OCI-LY3 (cell line): Measurements from ENCODE around the gene LHB.

Source experiments
- H2AFZ ChIP-seq: fragments of 200-600, 300-600 bp; shearing (Covaris generic); 2 replicates; pipeline ENCODE4 v1.6.0; 2014; ENCODE audit warnings: antibody characterized with exemption, low read depth, low read length
- H3K27ac ChIP-seq: fragments of 200-600, 300-600 bp; sonication (generic); 2 replicates; pipeline ENCODE4 v1.5.1; 2014; ENCODE audit warnings: mild to moderate bottlenecking, low read length, moderate library complexity, mixed read lengths
- H3K27me3 ChIP-seq: fragments of 200-600, 300-600 bp; sonication (generic); 2 replicates; pipeline ENCODE4 v1.6.1; 2014; ENCODE audit warnings: low read depth, low read length, mixed read lengths
- H3K36me3 ChIP-seq: fragments of 200-600, 300-600 bp; sonication (generic); replicated peaks from 2 replicates; pipeline ENCODE3; 2014; ENCODE audit warnings: low read depth, low read length, mixed read lengths
- H3K4me1 ChIP-seq: fragments of 300-600, 200-600 bp; sonication (generic); 2 replicates; pipeline ENCODE4 v1.6.1; 2014; ENCODE audit warnings: low read length, mixed read lengths
- H3K4me2 ChIP-seq: fragments of 200-600, 300-600 bp; sonication (generic); 2 replicates; pipeline ENCODE4 v1.6.1; 2014; ENCODE audit warnings: low read length, mixed read lengths
- H3K4me3 ChIP-seq: fragments of 300-600, 200-600 bp; sonication (generic); 2 replicates; pipeline ENCODE4 v1.5.1; 2014; ENCODE audit warnings: antibody characterized with exemption, mild to moderate bottlenecking, low read length, moderate library complexity
- H3K79me2 ChIP-seq: fragments of 300-600, 200-600 bp; shearing (Covaris generic); 2 replicates; pipeline ENCODE4 v1.6.1; 2014; ENCODE audit warnings: mild to moderate bottlenecking, low read length, mixed read lengths
- H3K9ac ChIP-seq: fragments of 300-600, 200-600 bp; shearing (Covaris generic); 2 replicates; pipeline ENCODE4 v1.6.0; 2014; ENCODE audit warnings: mild to moderate bottlenecking, low read length, moderate library complexity
- H3K9me3 ChIP-seq: fragments of 200-600, 300-600 bp; shearing (Covaris generic); 2 replicates; pipeline ENCODE4 v1.6.1; 2014; ENCODE audit warnings: low read length, mixed read lengths; ENCODE audit not compliant: insufficient read depth
- H4K20me1 ChIP-seq: fragments of 200-600, 300-600 bp; sonication (generic); 2 replicates; pipeline ENCODE4 v1.6.1; 2016; ENCODE audit warnings: low read length, mixed read lengths; ENCODE audit not compliant: insufficient read depth
- CTCF ChIP-seq: fragments of 200-600, 300-600 bp; sonication (generic); IDR thresholded peaks from 2 replicates; pipeline ENCODE4 v1.5.1; 2014; ENCODE audit warnings: antibody characterized with exemption, low read length, low read depth
- EZH2phosphoT487 ChIP-seq: fragments of 200-600 bp; shearing (Covaris generic); IDR thresholded peaks from 2 replicates; pipeline ENCODE4 v1.6.1; 2018; ENCODE audit warnings: antibody characterized with exemption, mixed run types, low read depth

Gene LHB

DNA sequence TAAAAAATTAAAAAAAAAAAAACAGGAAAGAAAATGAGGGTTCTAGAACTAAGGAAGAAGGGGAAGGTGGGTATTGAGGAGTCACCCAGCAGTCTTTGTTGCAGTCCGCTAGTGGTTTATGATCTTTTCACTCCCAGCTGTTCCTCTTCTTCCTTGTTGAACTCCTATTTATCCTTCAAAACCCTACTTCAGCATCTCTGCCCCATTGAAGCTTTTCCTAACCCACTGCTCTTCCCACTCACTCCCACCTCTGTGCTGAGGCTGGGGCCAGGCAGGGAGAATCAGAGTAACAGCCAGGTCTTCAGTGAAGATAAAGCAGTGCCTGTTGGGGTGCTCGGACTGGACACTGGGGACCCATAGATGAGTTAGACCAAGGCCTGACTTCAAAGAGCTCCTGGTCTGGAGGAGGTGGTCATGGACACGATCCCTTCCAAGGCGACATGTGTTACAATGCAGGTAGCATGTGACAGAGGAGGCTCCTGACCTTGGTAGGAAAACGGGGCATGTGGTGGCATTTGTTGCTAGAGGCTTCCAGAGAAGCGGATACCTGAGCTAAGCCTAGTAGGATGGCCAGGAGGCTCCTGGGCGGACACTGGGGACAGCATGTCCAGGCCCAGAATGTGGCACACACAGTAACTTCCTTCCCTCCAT is 11.8 kb downstream of the LHB start:
- no peaks in the 10 kb centered on the region for H4K20me1 ChIP-seq
- H3K36me3 ChIP-seq = peaks cover 44% of the 10 kb centered on the region
- no peak overlapping the region for H2AFZ ChIP-seq
- H3K4me1 ChIP-seq = no peaks in the 10 kb centered on the region
- no peak overlapping the region for H3K4me3 ChIP-seq
- H3K27ac ChIP-seq = no peak overlapping the region
- no peak for TF ChIP-seq CTCF
- no peak for TF ChIP-seq EZH2phosphoT487
- no peaks in the 10 kb centered on the region for H3K27me3 ChIP-seq
- H3K9ac ChIP-seq = no peak overlapping the region
- H3K9me3 ChIP-seq = no peaks in the 10 kb centered on the region
- H3K4me2 ChIP-seq = no peak overlapping the region
- H3K79me2 ChIP-seq = no peaks in the 10 kb centered on the region

- Histone ChIP-seq H3K4me3 (no peak overlapping the region), H3K9ac (no peak overlapping the region), H2AFZ (no peak overlapping the region), H3K4me2 (no peak overlapping the region), H3K36me3 (peaks cover 46% of the 10 kb centered on the region), H3K27me3 (no peaks in the 10 kb centered on the region), H3K27ac (no peak overlapping the region), H3K79me2 (peaks cover 6% of the 10 kb centered on the region; the same call in 1 of the 2 replicates), H3K4me1 (no peaks in the 10 kb centered on the region), H4K20me1 (no peaks in the 10 kb centered on the region), H3K9me3 (no peaks in the 10 kb centered on the region)
- no peak for TF ChIP-seq EZH2phosphoT487
- no peak for TF ChIP-seq CTCF
Measured at GRCh38 chr19:49004133-49004532, 12.8 kb downstream of the LHB start.

GRCh38 chr19:48999481-49000325 is 17.2 kb downstream of the LHB start:
- TF ChIP-seq EZH2phosphoT487 (no peak), CTCF (peak; percentile 70)
- H3K4me3 ChIP-seq = no peak overlapping the region
- H3K27me3 ChIP-seq = no peaks in the 10 kb centered on the region
- H4K20me1 ChIP-seq = peaks cover 5% of the 10 kb centered on the region; the same call in 1 of the 2 replicates
- no peak overlapping the region for H3K9ac ChIP-seq
- no peaks in the 10 kb centered on the region for H3K9me3 ChIP-seq
- no peak overlapping the region for H2AFZ ChIP-seq
- H3K27ac ChIP-seq = no peak overlapping the region
- H3K79me2 ChIP-seq = peaks cover 42% of the 10 kb centered on the region
- H3K4me2 ChIP-seq = no peak overlapping the region
- peaks cover 4% of the 10 kb centered on the region for H3K4me1 ChIP-seq
- peaks cover 25% of the 10 kb centered on the region for H3K36me3 ChIP-seq

GRCh38 chr19:48997972-48998371 is 18.9 kb downstream of the LHB start:
- Histone ChIP-seq H3K79me2 (peaks cover 52% of the 10 kb centered on the region), H4K20me1 (peaks cover 5% of the 10 kb centered on the region; the same call in 1 of the 2 replicates), H3K4me1 (peaks cover 9% of the 10 kb centered on the region), H3K27me3 (no peaks in the 10 kb centered on the region), H2AFZ (no peak overlapping the region), H3K36me3 (peaks cover 15% of the 10 kb centered on the region), H3K4me3 (no peak overlapping the region), H3K4me2 (no peak overlapping the region), H3K9ac (no peak overlapping the region), H3K9me3 (no peaks in the 10 kb centered on the region), H3K27ac (no peak overlapping the region)
- peak; percentile 54 for TF ChIP-seq CTCF
- TF ChIP-seq EZH2phosphoT487 = no peak
